HG02884 (cell line): ENCODE measurements around the gene CLIP1.
A peak's percentile ranks its signal among the peaks of the same experiment; 100 is the strongest.
"Not testable (repeated sequence)": the region's sequence is repeated elsewhere in the genome, so short reads cannot be mapped to it uniquely, and the experiment has no call there.

Experiments
- ATAC-seq: cut with Tn5 transposase; IDR thresholded peaks from one replicate; pipeline ENCODE4 v1.9.1; 2021; ENCODE audit warnings: mild to moderate bottlenecking, moderate library complexity; ENCODE audit not compliant: unreplicated experiment

The CLIP1 gene

DNA sequence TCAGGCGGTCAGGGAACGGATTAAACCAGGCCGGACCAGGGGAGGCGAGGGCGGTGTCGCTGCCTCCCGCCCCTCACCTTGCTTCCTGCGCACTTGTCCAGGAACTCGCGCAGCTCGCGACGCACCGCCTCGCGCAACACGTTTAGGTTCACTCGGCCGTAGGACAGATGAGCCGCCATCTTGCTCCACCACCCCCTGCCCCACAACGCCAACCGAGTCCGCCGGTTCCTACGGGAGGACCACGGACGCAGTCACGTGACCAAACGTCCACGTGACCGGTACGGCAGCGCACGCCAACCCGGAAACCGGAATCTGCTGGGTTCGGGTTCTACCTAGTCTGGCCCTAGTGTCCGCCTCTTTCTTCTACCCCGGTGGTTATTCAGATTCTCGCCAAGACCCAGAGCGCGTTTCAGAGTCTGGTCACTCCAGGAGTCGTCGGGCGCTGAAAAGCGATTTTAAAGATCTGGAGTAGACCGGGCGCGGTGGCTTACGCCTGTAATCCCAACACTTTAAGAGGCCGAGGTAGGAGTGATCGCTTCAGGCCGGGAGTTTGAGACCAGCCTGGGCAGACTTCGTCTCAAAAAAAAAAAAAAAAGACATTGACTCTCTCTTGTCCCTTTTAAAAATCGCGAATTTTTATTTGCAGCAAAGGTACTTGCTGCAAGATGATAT lies 156.1 kb downstream of the CLIP1 start, which contains the start of gene VPS33A:
VPS33A (minus strand) TSS at position 265 of the 672 bp plus-strand sequence; CDS start at position 179, 86 bp downstream.
- ATAC-seq, result peak; percentile 85

DNA sequence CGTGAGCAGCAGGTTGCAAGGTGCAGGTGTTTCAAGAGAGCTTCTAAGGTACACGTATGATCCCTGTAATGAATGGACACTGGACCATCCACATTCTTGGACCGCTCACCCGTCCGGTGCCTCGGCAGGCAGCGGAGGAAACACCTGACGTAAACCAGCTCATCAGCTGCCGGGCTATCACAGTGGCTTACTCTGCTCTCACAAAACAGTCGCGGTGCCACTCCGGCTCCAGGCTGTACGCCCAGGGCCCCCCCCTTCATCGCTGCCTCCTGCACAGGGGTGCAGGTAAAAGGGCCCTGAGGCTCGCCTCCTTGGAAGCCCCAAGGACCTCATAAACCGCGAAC lies 156.6 kb downstream of the CLIP1 start:
- no peak for ATAC-seq

DNA sequence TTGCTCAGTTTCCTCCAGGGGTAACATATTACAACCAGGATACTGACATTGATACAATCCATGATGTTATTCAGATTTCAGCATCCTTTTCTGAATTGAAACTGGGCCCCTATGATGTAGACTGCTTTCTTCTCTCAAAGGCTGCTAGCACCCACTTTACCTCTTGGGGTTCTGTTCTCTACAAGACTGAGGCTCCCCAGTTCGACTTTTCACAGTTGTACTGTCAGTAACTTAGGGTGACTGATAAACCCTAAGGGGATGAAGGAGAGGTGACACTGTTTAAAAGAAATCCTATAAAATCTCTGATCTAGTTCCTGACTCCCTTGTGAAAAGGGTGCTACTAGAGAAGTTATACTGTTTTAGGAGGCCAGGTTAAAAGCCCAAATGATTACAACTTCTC lies 157.0 kb downstream of the CLIP1 start:
- ATAC-seq, result no peak

DNA sequence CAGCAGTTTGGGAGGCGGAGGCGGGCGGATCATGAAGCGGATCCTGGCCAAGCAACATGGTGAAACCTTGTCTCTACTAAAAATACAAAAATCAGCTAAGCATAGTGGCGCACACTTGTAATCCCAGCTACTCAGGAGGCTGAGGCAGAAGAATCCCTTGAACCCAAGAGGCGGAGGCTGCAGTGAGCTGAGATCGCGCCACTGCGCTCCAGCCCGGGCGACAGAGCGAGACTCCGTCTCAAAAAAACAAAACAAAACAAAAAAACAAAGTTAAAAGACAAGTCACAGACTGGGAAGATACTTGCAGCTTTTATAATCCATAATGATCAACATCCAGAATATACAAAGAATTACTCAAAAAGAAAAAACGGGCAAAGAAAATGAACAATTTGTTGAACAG lies 161.7 kb downstream of the CLIP1 start:
- not testable (repeated sequence) for ATAC-seq

DNA sequence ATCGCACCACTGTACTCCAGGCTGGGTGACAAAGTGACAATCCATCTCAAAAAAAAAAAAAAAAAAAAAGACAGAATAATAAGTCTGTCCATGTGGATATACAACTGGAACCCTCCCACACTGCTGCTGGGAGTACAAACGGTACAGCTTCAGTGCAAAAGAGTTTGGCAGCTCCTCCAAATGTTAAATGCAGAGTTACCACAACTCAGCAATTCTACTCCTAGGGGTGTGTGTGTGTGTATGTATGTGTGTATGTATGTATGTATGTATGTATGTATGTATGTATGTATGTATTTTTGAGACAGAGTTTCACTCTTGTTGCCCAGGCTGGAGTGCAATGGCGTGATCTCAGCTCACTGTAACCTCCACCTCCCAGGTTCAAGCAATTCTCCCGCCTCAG lies 163.5 kb downstream of the CLIP1 start:
- not testable (repeated sequence) for ATAC-seq

DNA sequence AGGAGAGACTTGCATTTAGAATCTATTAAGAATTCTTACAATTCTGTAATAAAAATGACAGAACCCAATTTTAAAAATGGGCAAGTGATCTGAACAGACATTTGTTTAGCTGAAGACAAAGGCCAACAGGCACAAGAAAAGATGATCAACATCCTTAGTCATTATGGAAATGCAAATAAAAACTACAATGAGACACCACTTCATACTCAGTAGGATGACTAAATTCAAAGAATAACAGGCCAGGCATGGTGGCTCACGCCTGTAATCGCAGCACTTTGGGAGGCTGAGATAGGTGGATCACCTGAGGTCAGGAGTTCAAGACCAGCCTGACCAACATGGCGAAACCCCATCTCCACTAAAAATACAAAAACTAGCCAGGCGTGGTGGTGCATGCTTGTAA lies 164.0 kb downstream of the CLIP1 start:
- not testable (repeated sequence) for ATAC-seq

DNA sequence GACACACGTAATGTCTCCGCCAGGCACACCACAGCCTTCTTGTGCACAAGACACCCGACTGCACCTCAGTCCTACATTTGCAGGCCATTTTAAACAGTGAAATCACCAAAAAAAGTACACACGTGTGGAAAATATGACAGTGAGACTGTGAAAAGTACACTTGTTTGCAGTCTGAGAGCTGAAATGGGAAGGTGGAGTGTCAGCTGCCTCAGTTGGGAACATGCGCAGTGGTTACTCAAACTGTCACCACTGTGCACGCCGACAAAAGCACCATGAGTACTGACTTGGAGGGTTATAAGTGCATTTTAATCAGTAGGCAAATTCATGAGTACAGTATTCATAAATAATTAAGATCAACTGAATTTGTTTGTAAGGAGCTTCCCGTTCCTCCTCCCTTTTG lies 171.9 kb downstream of the CLIP1 start:
- no peak for ATAC-seq

DNA sequence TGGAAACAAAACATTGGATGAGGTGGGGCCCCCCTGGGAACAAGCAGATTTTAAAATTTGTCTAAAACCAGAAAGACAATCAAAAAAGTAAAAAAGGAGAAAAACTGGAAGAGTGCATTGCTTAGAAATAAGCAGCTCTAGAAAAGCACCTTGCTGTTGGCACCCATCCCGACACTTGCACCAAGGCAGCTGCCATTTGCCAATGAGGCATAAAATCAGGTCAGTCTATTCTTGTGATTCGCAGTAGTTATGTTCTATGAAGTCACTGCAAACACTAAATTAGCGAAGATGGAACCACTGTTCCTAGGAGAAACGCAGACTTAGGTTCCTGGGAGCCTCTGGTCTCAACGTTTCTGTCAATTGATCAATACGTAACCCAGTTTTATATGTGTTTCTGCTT lies 172.4 kb downstream of the CLIP1 start:
- ATAC-seq, result no peak

DNA sequence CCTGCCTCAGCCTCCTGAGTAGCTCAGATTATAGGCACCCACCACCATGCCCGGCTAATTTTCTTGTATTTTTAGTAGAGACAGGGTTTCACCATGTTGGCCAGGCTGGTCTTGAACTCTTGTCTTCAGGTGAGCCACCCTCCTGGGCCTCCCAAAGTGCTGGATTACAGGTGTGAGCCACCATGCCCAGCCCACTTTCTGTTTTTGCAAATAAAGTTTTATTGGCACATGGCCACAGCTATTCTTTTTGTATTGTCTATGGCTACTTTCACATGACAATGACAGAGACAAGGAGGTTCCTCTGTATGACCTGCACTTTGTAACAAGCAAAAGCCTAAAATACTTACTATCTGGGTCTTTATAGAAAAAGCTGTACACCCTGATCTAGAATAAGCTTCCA lies 176.9 kb downstream of the CLIP1 start:
- ATAC-seq, result no peak

DNA sequence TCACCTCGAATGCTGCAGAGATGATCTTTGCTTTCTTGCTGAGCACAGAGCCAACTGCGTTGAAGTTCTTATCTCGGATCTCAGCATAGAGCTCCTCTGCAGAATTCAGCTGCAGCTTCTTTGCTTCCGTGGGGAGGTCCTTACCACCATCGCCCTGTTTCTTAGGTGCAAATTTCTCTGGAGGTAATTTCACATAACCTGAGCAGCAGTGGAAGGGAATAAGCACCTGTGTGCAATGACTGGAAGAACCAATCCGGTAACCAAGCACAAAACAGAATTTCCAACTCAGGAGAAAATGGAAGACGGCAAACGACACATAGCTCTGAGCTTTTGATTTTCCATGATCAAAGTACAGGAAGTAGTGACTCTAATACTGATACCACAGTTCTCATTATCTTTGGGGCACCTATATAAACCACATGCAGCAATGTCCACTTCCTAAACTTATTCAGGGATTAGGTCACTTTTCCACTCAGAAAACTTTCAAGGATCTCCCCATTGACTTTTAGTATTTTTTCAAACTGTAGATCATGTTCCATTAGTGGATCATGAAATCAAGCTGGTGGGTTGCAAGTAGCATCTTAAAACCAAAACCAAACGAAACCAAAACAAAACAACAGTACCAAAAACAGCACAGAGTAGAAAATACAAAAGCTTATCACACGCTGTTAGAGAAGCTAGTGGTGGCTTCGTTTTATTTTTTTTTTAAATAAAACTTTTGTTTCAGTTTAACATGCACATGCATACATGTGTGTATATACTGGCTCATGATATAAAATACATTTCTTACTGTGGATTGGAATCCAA lies 177.7 kb downstream of the CLIP1 start:
- ATAC-seq, result no peak

DNA sequence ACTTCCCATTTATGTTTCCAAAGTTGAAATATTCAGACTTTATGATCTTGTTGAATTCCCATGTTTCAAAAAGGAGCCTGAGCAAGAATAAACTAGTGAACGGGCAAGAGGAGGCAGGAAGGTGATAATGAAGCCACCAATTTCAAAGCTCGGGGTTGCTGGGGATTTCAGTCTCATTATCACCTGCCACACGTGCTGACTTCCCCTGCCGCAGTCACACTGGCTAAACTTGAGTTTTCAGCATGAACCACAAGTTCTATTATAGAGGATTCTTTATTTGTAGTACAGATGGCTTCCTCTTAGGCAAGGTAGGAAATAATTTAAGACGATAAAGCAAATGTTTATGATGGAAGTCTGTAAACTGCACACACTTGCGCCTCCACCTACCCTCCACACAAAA lies 178.5 kb downstream of the CLIP1 start:
- ATAC-seq, result no peak

DNA sequence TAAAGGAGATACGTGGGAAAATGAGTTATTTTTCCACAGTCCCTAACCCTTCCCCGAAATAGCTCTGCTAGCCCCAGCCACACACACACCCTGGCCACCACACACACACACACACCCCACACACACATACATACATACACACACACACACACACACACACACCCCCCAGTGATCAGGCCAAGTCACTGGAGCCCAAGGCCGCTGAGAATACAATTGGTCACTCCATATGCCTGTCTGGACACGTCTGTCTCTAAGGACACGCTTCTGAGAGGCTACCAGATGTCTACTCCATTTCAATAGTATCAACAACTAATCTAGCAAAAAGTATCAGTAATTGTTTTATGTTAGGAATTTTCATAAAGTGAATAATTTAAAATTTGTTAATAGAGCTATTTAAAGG lies 183.6 kb downstream of the CLIP1 start:
- ATAC-seq, result no peak

DNA sequence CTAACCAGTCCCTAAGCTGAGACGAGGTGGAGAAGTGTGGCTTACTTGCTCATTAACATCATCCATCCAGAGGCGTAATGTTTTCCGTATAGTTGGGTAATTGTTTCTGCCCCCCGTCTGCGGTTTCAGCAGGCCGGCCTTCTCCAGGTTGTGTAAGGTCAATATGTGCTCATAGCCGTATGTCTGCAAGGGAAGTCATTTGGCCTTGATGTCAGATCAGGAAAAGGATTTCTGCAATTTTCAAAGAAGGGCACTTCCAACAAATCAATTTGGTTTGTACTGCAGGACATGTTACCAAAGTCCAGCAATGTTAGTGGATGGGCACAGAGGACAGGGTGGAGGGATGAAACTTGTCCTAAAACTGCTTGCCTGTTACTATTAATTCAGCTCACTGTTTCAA lies 186.7 kb downstream of the CLIP1 start:
- ATAC-seq, result no peak

DNA sequence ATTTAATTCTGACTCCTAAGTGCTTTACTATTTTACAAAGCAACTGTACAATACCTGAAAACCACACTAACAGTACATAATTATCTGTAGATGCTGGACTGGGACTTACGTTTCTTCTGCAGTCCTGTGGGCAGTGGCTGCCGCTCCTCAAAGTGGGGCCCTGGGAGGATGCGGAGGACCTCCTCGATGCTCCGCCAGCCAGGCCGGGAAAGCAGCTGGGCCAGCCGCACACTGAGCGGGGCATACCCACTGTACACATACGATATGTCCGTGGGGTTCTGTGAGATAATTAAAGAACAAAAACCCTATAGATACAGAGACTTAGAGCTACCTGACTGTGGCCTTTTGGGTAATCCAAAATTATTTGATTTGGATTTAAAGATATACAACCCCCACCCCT lies 189.8 kb downstream of the CLIP1 start:
- ATAC-seq, result no peak

DNA sequence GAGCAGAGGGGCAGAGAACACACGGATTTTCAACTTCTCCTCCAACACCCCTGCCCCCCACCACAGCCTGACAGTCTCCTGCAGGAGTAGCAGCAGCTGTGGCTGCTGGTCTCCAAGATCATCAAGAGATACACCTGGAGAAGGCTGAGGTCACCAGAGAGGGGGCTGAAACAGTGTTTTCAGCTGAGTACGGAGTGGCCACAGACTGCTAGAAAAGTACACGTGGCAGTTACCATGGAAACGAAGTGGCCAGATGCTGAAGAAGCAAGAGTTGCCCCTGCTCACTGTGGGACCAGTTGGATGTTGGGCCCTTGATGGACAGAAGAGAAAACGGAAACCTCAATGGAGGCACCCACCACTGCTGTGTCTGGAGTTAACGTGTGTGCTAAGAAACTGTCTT lies 191.7 kb downstream of the CLIP1 start:
- no peak for ATAC-seq

DNA sequence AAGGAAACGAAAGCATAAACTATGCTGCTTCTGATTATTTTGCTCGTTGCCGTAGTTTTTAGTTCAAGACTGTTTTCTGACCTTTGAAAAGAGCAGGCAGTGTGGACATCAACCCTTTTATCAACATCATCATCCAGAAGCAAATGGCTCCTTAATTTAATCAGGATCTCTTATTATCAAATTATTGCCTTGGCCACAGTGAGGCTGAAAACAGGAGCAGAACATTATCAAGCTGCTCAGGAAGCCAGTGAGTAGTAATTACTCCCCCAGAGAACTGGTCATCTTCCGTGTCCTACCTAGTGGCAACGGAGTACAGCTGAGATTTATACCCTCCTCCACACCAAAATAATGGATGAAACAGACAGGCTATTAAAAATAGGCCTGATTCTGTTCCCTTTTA lies 194.4 kb downstream of the CLIP1 start:
- ATAC-seq, result no peak

DNA sequence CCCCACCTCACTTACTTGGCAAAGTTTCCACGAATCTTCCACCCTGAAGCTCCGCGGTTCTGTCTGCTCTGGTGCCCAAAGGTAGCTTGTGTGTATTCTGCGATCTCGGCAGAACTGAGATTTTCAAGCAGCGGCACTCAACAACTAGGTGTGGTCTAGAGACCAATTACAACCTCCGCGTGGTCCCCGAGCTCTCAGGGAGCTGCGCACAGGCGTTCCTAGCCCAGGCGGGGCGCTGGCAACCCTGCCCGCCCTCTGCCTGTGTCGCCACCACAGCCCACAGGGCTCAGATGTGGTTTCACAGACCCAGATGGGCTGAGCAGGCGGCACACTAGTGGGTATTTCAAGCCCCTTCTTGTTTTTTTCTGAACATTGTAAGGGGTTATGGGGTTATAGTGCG lies 195.1 kb downstream of the CLIP1 start:
- no peak for ATAC-seq

DNA sequence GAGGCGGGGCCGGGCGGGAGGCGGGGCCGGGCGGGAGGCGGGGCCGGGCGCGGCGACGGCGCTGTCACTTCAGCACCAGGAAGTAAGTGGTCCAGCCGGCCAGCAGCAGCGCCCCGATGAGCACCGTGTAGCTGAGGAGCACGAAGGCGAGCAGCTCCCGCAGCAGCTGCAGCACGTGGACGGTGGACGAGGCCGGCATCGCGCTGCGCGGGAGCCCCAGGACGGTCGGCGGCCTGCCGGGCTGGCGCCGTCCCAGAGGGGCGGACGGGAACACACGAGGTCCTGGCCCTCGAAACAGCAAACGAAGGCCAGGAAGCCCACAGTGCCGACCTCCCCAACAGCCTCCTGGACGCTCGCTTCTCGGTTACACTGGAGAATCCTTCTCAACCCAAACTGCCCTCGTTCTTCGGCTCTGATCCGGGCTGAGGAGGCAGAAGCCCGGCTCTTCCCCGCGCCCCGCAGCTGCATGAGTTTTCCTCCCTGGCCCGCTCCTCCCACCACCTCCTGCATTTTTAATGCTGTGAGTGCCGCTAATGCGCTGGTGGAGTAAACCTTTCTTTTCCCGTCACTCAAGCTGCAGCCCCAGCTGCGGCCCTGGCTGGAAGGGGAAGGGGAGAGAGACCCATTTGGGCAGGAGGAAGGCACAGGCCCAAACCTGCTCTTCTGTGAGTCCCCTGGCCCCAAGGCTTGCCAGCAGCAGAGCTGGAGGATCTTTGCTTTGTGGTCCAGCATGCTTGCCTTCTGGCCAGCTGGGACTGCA lies 195.9 kb downstream of the CLIP1 start:
- no peak for ATAC-seq

DNA sequence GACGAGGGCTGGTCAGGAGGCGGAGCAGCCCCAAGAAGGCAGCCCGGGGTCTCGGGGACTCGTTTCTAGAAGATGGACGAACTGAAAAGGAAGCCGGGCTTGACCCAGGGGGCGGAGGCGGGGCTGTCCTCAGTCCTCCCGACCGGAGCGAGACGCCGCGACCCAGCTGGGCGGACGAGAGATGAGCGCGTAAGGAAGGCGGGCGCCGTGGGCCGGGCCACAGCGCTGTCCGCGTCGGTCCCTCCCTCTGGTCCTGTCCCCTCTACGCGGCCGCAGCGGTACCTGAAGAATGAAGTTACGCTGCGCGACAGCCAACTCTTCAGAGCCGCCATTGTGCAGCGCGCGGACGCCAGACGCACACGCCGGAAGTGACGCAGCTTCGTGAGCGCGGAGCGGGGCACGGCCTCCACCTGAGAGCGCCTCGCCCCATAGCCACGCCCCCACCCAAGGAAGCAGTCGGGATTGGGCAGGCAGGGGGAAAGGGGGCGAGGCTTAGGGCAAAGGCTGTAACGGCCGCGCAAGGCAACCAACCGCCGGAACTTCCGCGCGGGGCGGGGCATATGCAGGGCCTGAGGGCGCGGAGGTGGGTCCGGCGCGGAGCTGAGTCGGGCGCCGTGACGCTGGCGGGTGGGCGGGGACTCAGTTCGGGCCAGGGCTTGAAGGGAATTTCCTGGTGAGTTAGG lies 196.6 kb downstream of the CLIP1 start, which contains the start of gene DIABLO:
DIABLO (minus strand) TSS at position 370 of the 683 bp plus-strand sequence; CDS start at position 332, 38 bp downstream.
- ATAC-seq, result peak; percentile 92
